ENCODE measurements around the gene GPS2. TPM values are rescaled to one million over a fixed set of nuclear protein-coding genes. Genes with fewer than 3 reads are reported as not detected.

The GPS2 gene
- total and polyA plus RNA-seq, 2 of the 4 experiments (the other 2 are of a cell fraction) = 36.2 to 50.9 TPM

DNA sequence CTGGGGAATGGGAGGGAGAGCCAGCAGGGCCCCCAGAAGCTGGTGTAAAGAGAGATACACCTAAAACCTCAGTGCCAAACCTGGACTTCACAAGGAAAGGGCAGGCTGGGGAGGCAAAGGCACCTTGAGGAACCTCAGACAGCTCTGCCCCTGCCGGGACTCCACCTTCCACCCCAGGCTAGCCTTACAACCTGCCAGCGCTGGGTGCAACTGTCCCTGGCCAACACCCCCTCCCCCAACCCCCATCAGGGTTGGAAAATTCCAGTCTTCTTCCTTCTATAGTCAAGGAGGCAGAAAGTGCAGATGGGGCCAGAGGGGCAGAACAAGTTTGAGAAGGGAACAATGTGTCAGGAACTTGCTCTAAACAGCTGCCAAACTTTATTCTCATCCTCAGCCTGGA, 23.0 kb downstream of the GPS2 start:
- Histone ChIP-seq H3K4me2 (ENCODE audit: low read depth, low read length) (no peak overlapping the region), H3K27me3 (ENCODE audit: control insufficient read depth, insufficient read depth, low read length) (peaks cover 70% of the 10 kb centered on the region), H3K9ac (ENCODE audit: low read depth, low read length) (no peak overlapping the region), H3K4me3 (ENCODE audit: insufficient read depth, low read depth, low read length) (no peak overlapping the region), H3K56ac (ENCODE audit: extremely low read depth, insufficient read depth, low read length) (no peak overlapping the region), H4K20me1 (ENCODE audit: insufficient read depth, low read length) (0 out of 2 replicates have a peak, but pooled peaks cover 3% of the 10 kb centered on the region), H4K8ac (ENCODE audit: low read depth in 2 of 2, low read length in 2 of 2) (no peak overlapping the region), H2BK5ac (ENCODE audit: low read depth, low read length, poor library complexity, severe bottlenecking) (no peak overlapping the region), H3K9me1 (ENCODE audit: insufficient read depth, low read length) (no peaks in the 10 kb centered on the region; the same call in 1 of the 2 replicates), H3K4me1 (ENCODE audit: control insufficient read depth, insufficient read depth, low read length) (peaks cover 3% of the 10 kb centered on the region), H3K9me3 (ENCODE audit: control insufficient read depth, insufficient read depth, low read length) (no peaks in the 10 kb centered on the region; the same call in 1 of the 2 replicates), H3K23ac (ENCODE audit: low read depth, low read length) (no peak overlapping the region), H3K4ac (ENCODE audit: low read depth, low read length) (no peak overlapping the region), H4K5ac (ENCODE audit: low read depth, low read length) (no peak overlapping the region), H3K36me3 (ENCODE audit: control insufficient read depth, insufficient read depth, low read length) (no peaks in the 10 kb centered on the region), H2BK20ac (ENCODE audit: low read depth, low read length) (no peak overlapping the region), H2BK15ac (ENCODE audit: low read depth, low read length) (no peak overlapping the region), H3K27ac (ENCODE audit: insufficient read depth, low read length) (no peak overlapping the region), H2AK9ac (replicated peaks; ENCODE audit: low read depth, low read length, poor library complexity) (no peak overlapping the region), H3K18ac (ENCODE audit: low read depth, low read length) (no peak overlapping the region), H2AFZ (replicated peaks; ENCODE audit: low read length, poor library complexity) (no peak overlapping the region), H3K79me1 (ENCODE audit: low read depth in 1 of 2, low read length in 2 of 2) (no peaks in the 10 kb centered on the region), H2AK5ac (ENCODE audit: low read depth, low read length) (no peak overlapping the region), H4K91ac (ENCODE audit: insufficient read depth, low read depth, low read length) (no peak overlapping the region), H3K14ac (replicated peaks; ENCODE audit: low read depth, low read length) (no peak overlapping the region), H2BK120ac (ENCODE audit: low read depth, low read length) (no peak overlapping the region)
- intact Hi-C loops (cut with micrococcal nuclease) (no loop called here), dilution Hi-C loops (cut with HindIII; ENCODE audit: low sequenced_read_pairs, unreplicated experiment) (no loop called here), in situ Hi-C loops (cut with MboI; ENCODE audit: low sequenced_read_pairs) (no loop called here)
- no CpG with 5 or more reads among the region's 2 CpGs for WGBS, 2 experiments (ENCODE audit: extremely low coverage in 2 of 2, insufficient read length in 1 of 2)
- TF ChIP-seq RAD21 (IDR thresholded peaks at IDR 0.05; ENCODE audit: low read length) (no peak), MAZ (IDR thresholded peaks at IDR 0.05; ENCODE audit: borderline replicate concordance, low read depth, low read length) (no peak), MXI1 (IDR thresholded peaks at IDR 0.05; ENCODE audit: borderline replicate concordance, low read depth, low read length) (no peak), RCOR1 (IDR thresholded peaks at IDR 0.05; ENCODE audit: insufficient replicate concordance, low read length) (no peak), CHD1 (IDR thresholded peaks at IDR 0.05; ENCODE audit: low read depth, low read length) (no peak), POLR2A (IDR thresholded peaks at IDR 0.05; ENCODE audit: low read depth, low read length) (no peak), CEBPB (IDR thresholded peaks at IDR 0.05; ENCODE audit: low read depth, low read length) (no peak), NFE2L2 (IDR thresholded peaks at IDR 0.05; ENCODE audit: low read depth, low read length) (no peak), FOS (IDR thresholded peaks at IDR 0.05; ENCODE audit: low read depth, low read length) (no peak), SMC3 (IDR thresholded peaks at IDR 0.05; ENCODE audit: low read depth, low read length) (no peak), RFX5 (IDR thresholded peaks at IDR 0.05; ENCODE audit: low read depth, low read length) (no peak), CTCF (conservative IDR thresholded peaks at IDR 0.05; ENCODE audit: low read depth, low read length) (no peak), MAFK (IDR thresholded peaks at IDR 0.05; ENCODE audit: low read depth, low read length) (no peak), BHLHE40 (IDR thresholded peaks at IDR 0.05; ENCODE audit: low read depth, low read length) (no peak), ELK1 (IDR thresholded peaks at IDR 0.05; ENCODE audit: borderline replicate concordance, low read depth, low read length) (no peak)
- TF ChIP-seq, protein P1, sequence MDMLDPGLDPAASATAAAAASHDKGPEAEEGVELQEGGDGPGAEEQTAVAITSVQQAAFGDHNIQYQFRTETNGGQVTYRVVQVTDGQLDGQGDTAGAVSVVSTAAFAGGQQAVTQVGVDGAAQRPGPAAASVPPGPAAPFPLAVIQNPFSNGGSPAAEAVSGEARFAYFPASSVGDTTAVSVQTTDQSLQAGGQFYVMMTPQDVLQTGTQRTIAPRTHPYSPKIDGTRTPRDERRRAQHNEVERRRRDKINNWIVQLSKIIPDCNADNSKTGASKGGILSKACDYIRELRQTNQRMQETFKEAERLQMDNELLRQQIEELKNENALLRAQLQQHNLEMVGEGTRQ (IDR thresholded peaks at IDR 0.05; ENCODE audit: low read depth, low read length) = no peak
- no peak for ATAC-seq (ENCODE audit: low read depth)
- no TSS peak for BruUV-seq (replicated peaks)
- no peak for DNase-seq
- CTCF ChIA-PET = no interaction called here
- POLR2A ChIA-PET (ENCODE audit: unreplicated experiment) = no interaction called here

Measured in IMR-90 (cell line).